Activated naive CD8-positive, alpha-beta T cell treated with anti-CD3 and anti-CD28 coated beads, Interleukin-2, amount 50 U/mL, for 24 hours (primary cell): ENCODE measurements around the gene ULBP1.
"Not testable (repeated sequence)": the region's sequence is repeated elsewhere in the genome, so short reads cannot be mapped to it uniquely, and the experiment has no call there.

Experiments used
- ATAC-seq: fragments of 150-1000 bp; cut with Tn5 transposase; one replicate; pipeline ENCODE4 v1.10.0; 2021
- DNase-seq: peaks from one replicate; pipeline ENCODE4 v3.0.0; 2021
- H3K27ac Mint-ChIP-seq: one replicate; pipeline ENCODE4 v1.8.0; 2021; ENCODE audit warnings: mild to moderate bottlenecking, mixed read lengths
- H3K27me3 Mint-ChIP-seq: one replicate; pipeline ENCODE4 v1.8.0; 2021; ENCODE audit warnings: mixed read lengths
- H3K36me3 Mint-ChIP-seq: one replicate; pipeline ENCODE4 v1.8.0; 2021; ENCODE audit warnings: low read depth, mixed read lengths
- H3K4me1 Mint-ChIP-seq: one replicate; pipeline ENCODE4 v1.8.0; 2021; ENCODE audit warnings: mixed read lengths
- H3K4me3 Mint-ChIP-seq: one replicate; pipeline ENCODE4 v1.8.0; 2021; ENCODE audit warnings: mild to moderate bottlenecking, moderate library complexity, mixed read lengths
- H3K9me3 Mint-ChIP-seq: one replicate; pipeline ENCODE4 v1.8.0; 2021; ENCODE audit warnings: mixed read lengths

The ULBP1 gene

GRCh38 chr6:149925253-149925973 is 38.3 kb upstream of the ULBP1 start:
- Mint-ChIP-seq H3K27me3 (peaks cover 90% of the 10 kb centered on the region), H3K27ac (no peak overlapping the region), H3K36me3 (no peaks in the 10 kb centered on the region), H3K4me3 (no peak overlapping the region), H3K4me1 (peaks cover 25% of the 10 kb centered on the region), H3K9me3 (no peaks in the 10 kb centered on the region)
- DNase-seq (no peak), ATAC-seq (no peak)

GRCh38 chr6:149925974-149926777 is 37.6 kb upstream of the ULBP1 start:
- no peak overlapping the region for H3K27ac Mint-ChIP-seq

GRCh38 chr6:149927025-149927424 is 36.7 kb upstream of the ULBP1 start:
- not testable (repeated sequence) for H3K36me3 Mint-ChIP-seq, H3K27ac Mint-ChIP-seq, ATAC-seq, H3K9me3 Mint-ChIP-seq, H3K4me3 Mint-ChIP-seq, DNase-seq
- peaks cover 25% of the 10 kb centered on the region for H3K4me1 Mint-ChIP-seq
- H3K27me3 Mint-ChIP-seq: peaks cover 90% of the 10 kb centered on the region

More at GRCh38 chr6:149925974-149926777, 37.6 kb upstream of the ULBP1 start:
- ATAC-seq (peak; percentile 72), DNase-seq (peak; percentile 83)
- H3K9me3 Mint-ChIP-seq: no peaks in the 10 kb centered on the region
- peaks cover 25% of the 10 kb centered on the region for H3K4me1 Mint-ChIP-seq
- no peaks in the 10 kb centered on the region for H3K36me3 Mint-ChIP-seq
- peaks cover 91% of the 10 kb centered on the region for H3K27me3 Mint-ChIP-seq
- peak overlapping the region; percentile 35 for H3K4me3 Mint-ChIP-seq

GRCh38 chr6:149929422-149929821 is 34.3 kb upstream of the ULBP1 start:
- DNase-seq (no peak), ATAC-seq (no peak)
- Mint-ChIP-seq H3K36me3 (no peaks in the 10 kb centered on the region), H3K4me1 (peaks cover 13% of the 10 kb centered on the region), H3K27ac (no peak overlapping the region), H3K4me3 (no peak overlapping the region), H3K27me3 (peaks cover 86% of the 10 kb centered on the region), H3K9me3 (no peaks in the 10 kb centered on the region)

- no peak for ATAC-seq
- Mint-ChIP-seq H3K36me3 (no peaks in the 10 kb centered on the region), H3K27ac (no peak overlapping the region), H3K4me3 (no peak overlapping the region), H3K9me3 (no peaks in the 10 kb centered on the region), H3K4me1 (peaks cover 8% of the 10 kb centered on the region), H3K27me3 (peaks cover 88% of the 10 kb centered on the region)
- DNase-seq: no peak
Measured at GRCh38 chr6:149931501-149931900, 32.2 kb upstream of the ULBP1 start.

GRCh38 chr6:149933036-149933435 is 30.7 kb upstream of the ULBP1 start:
- ATAC-seq (no peak), DNase-seq (no peak)
- peaks cover 88% of the 10 kb centered on the region for H3K27me3 Mint-ChIP-seq
- no peaks in the 10 kb centered on the region for H3K9me3 Mint-ChIP-seq
- no peak overlapping the region for H3K27ac Mint-ChIP-seq
- H3K4me1 Mint-ChIP-seq: peaks cover 11% of the 10 kb centered on the region
- H3K36me3 Mint-ChIP-seq: no peaks in the 10 kb centered on the region
- H3K4me3 Mint-ChIP-seq: no peak overlapping the region

GRCh38 chr6:149933461-149933860 is 30.3 kb upstream of the ULBP1 start:
- no peak for ATAC-seq
- Mint-ChIP-seq H3K27me3 (peaks cover 86% of the 10 kb centered on the region), H3K4me1 (peaks cover 14% of the 10 kb centered on the region), H3K4me3 (no peak overlapping the region), H3K36me3 (no peaks in the 10 kb centered on the region), H3K9me3 (no peaks in the 10 kb centered on the region), H3K27ac (peak overlapping the region; percentile 9)
- DNase-seq: no peak

- H3K9me3 Mint-ChIP-seq: no peaks in the 10 kb centered on the region
- H3K27ac Mint-ChIP-seq: no peak overlapping the region
- DNase-seq (peak; percentile 67), ATAC-seq (no peak)
- H3K36me3 Mint-ChIP-seq: no peaks in the 10 kb centered on the region
- no peak overlapping the region for H3K4me3 Mint-ChIP-seq
- peaks cover 83% of the 10 kb centered on the region for H3K27me3 Mint-ChIP-seq
- H3K4me1 Mint-ChIP-seq: peaks cover 21% of the 10 kb centered on the region
Measured at GRCh38 chr6:149934249-149935156, 29.2 kb upstream of the ULBP1 start.

GRCh38 chr6:149935246-149935645 is 28.5 kb upstream of the ULBP1 start:
- Mint-ChIP-seq H3K4me3 (no peak overlapping the region), H3K4me1 (peaks cover 27% of the 10 kb centered on the region), H3K36me3 (no peaks in the 10 kb centered on the region), H3K27ac (no peak overlapping the region), H3K9me3 (no peaks in the 10 kb centered on the region), H3K27me3 (peaks cover 83% of the 10 kb centered on the region)
- ATAC-seq (no peak), DNase-seq (no peak)

GRCh38 chr6:149935668-149936067 is 28.1 kb upstream of the ULBP1 start:
- Mint-ChIP-seq H3K27ac (no peak overlapping the region), H3K36me3 (no peaks in the 10 kb centered on the region), H3K27me3 (peaks cover 83% of the 10 kb centered on the region), H3K4me3 (no peak overlapping the region), H3K4me1 (peaks cover 31% of the 10 kb centered on the region), H3K9me3 (no peaks in the 10 kb centered on the region)
- ATAC-seq (no peak), DNase-seq (no peak)

- Mint-ChIP-seq H3K4me1 (peaks cover 39% of the 10 kb centered on the region), H3K36me3 (no peaks in the 10 kb centered on the region), H3K27me3 (peaks cover 79% of the 10 kb centered on the region), H3K9me3 (no peaks in the 10 kb centered on the region), H3K27ac (no peak overlapping the region), H3K4me3 (no peak overlapping the region)
- ATAC-seq (no peak), DNase-seq (no peak)
Measured at GRCh38 chr6:149936743-149937142, 27.0 kb upstream of the ULBP1 start.

GRCh38 chr6:149938013-149938570 is 25.7 kb upstream of the ULBP1 start:
- H3K36me3 Mint-ChIP-seq, H3K27ac Mint-ChIP-seq, DNase-seq, H3K9me3 Mint-ChIP-seq: not testable (repeated sequence)
- peaks cover 42% of the 10 kb centered on the region for H3K4me1 Mint-ChIP-seq
- peaks cover 77% of the 10 kb centered on the region for H3K27me3 Mint-ChIP-seq
- peak; percentile 65 for ATAC-seq
- peak overlapping the region; percentile 41 for H3K4me3 Mint-ChIP-seq

GRCh38 chr6:149938571-149939355 is 25.0 kb upstream of the ULBP1 start:
- DNase-seq (peak; percentile 48), ATAC-seq (peak; percentile 44)
- Mint-ChIP-seq H3K4me3 (peak overlapping the region; percentile 41), H3K27ac (no peak overlapping the region), H3K4me1 (peaks cover 42% of the 10 kb centered on the region), H3K36me3 (no peaks in the 10 kb centered on the region), H3K27me3 (peaks cover 72% of the 10 kb centered on the region), H3K9me3 (no peaks in the 10 kb centered on the region)

GRCh38 chr6:149939356-149939648 is 24.4 kb upstream of the ULBP1 start:
- no peak overlapping the region for H3K27ac Mint-ChIP-seq
- H3K4me1 Mint-ChIP-seq: peaks cover 40% of the 10 kb centered on the region
- peaks cover 72% of the 10 kb centered on the region for H3K27me3 Mint-ChIP-seq
- no peaks in the 10 kb centered on the region for H3K9me3 Mint-ChIP-seq
- H3K4me3 Mint-ChIP-seq: peak overlapping the region; percentile 41
- no peak for ATAC-seq
- no peaks in the 10 kb centered on the region for H3K36me3 Mint-ChIP-seq
- no peak for DNase-seq
